NB4 (cell line): Measurements from ENCODE around the gene HSFX3.

Experiments
- POLR2A ChIP-seq: IDR thresholded peaks from 2 replicates; pipeline ENCODE4 v1.6.1; 2011; ENCODE audit warnings: mild to moderate bottlenecking; ENCODE audit not compliant: insufficient read length; ENCODE audit errors: extremely low read depth
- TF ChIP-seq, protein P1 (sequence below): IDR thresholded peaks from one replicate; pipeline ENCODE4 v1.5.1; 2012; ENCODE audit warnings: low read depth, low read length

DNA sequence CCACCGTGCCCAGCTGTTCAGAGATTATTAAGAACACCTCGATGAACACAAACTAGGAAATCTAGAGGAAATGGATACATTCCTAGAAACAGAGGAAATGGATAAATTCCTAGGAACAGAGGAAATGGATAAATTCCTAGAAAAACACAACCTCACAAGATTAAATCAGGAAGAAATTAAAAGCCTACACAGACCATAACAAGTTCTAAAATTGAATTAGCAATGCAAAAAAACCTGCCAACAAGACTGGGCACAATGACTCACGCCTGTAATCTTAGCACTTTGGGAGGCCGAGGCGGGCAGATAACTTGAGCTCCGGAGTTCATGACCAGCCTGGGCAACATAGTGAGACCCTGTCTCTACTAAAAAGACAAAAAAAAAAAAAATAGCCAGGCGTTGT lies 31.5 kb downstream of the HSFX3 start:
- TF ChIP-seq, protein P1, sequence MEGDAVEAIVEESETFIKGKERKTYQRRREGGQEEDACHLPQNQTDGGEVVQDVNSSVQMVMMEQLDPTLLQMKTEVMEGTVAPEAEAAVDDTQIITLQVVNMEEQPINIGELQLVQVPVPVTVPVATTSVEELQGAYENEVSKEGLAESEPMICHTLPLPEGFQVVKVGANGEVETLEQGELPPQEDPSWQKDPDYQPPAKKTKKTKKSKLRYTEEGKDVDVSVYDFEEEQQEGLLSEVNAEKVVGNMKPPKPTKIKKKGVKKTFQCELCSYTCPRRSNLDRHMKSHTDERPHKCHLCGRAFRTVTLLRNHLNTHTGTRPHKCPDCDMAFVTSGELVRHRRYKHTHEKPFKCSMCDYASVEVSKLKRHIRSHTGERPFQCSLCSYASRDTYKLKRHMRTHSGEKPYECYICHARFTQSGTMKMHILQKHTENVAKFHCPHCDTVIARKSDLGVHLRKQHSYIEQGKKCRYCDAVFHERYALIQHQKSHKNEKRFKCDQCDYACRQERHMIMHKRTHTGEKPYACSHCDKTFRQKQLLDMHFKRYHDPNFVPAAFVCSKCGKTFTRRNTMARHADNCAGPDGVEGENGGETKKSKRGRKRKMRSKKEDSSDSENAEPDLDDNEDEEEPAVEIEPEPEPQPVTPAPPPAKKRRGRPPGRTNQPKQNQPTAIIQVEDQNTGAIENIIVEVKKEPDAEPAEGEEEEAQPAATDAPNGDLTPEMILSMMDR: no peak
- TF ChIP-seq POLR2A: no peak
